Progenitor cell of endocrine pancreas (in vitro differentiated cells): ENCODE results near the gene ECM1. TPM values are rescaled to one million over a fixed set of nuclear protein-coding genes. Genes with fewer than 3 reads are reported as not detected.

Experiments used
- microRNA-seq: library from miRNA; unstranded; fragments of <30 nt; microRNA quantifications from one replicate; pipeline ENCODE4 v1.1.0, GENCODE V29; 2020; ENCODE audit warnings: borderline number of aligned reads; ENCODE audit not compliant: unreplicated experiment
- total RNA-seq: library from RNA; stranded (reverse); gene quantifications from 2 replicates; pipeline ENCODE4 v1.2.1, GENCODE V29; 2021

ECM1 gene
- total RNA-seq, 1 donor from 2014 or later, result 1.9 TPM

Small RNA genes within 50 kb of the gene (microRNA-seq; reads per million reads assigned to microRNA genes)
- not detected for gene MIR4257
- gene MIR6878, result not detected

Other genes with a start within 250 kb of the ECM1 start
- 129 and 136 TPM in 2 replicates for gene APH1A, start 239.1 kb upstream of the ECM1 start, total RNA-seq
- 2.0 and 2.9 TPM in 2 replicates for gene C1orf54, start 235.3 kb upstream of the ECM1 start, total RNA-seq
- gene CIART, start 225.6 kb upstream of the ECM1 start, total RNA-seq, result 1.9 and 2.7 TPM in 2 replicates
- 68.4 and 69.4 TPM in 2 replicates for gene MRPS21, start 214.2 kb upstream of the ECM1 start, total RNA-seq
- gene PRPF3, start 186.6 kb upstream of the ECM1 start, total RNA-seq, result 106 and 107 TPM in 2 replicates
- 38.5 and 42.6 TPM in 2 replicates for gene RPRD2, start 144.0 kb upstream of the ECM1 start, total RNA-seq
- gene TARS2, start 20.7 kb upstream of the ECM1 start, total RNA-seq, result 28.4 and 30.8 TPM in 2 replicates
- 0.57 TPM in 1 of 2 replicates, not detected in the other for gene FALEC, start 7.6 kb downstream of the ECM1 start, total RNA-seq
- gene ADAMTSL4, start 41.3 kb downstream of the ECM1 start, total RNA-seq, result 5.5 and 6.9 TPM in 2 replicates
- gene MCL1, start 71.5 kb downstream of the ECM1 start, total RNA-seq, result 204 and 212 TPM in 2 replicates
- 164 and 169 TPM in 2 replicates for gene ENSA, start 121.5 kb downstream of the ECM1 start, total RNA-seq
- 30.6 and 31.9 TPM in 2 replicates for gene GOLPH3L, start 189.0 kb downstream of the ECM1 start, total RNA-seq
- not detected in 2 replicates for gene HORMAD1, start 212.8 kb downstream of the ECM1 start, total RNA-seq